ENCODE measurements around the gene RAF1.

Gene RAF1

DNA sequence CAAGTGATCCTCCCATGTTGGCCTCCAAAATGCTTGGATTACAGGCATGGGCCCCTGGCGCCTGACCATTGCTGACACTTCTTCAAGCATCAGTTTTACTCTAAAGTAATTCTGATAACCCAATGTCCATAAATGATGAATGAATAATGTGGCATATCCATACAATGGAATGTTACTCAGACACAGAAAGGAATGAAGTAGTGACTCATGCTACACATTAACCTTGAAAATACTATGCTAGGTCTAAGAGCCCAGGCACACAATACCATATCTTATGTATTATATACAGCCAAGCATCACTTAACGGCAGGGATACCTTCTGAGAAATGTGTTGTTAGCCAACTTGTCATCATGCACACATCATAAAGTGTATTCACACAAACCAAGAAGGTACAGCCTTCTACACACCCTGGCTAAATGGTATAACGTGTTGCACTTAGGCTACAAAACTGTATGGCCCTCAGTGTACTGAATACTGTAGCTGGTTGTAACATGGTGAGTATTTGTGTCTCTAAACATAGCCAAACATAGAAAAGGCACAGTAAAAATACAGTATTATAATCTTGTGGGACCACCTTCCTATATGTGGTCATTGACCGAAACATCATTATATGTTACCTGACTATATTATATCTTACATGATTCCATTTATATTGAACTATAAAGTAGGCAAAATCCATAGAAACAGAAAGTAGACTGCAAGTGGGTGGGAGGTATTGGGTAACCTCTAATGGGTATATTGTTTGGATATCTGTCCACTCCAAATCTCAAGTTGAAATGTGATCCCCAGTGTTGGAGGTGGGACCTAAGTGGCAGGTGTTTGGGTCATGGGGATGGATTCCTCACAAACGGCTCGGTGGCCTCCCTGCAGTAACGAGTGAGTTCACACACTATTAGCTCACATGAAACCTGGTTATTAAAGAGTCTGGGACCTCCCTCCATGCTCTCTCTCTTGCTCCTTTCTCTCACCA is 75.6 kb downstream of the RAF1 start:
- no peak for DNase-seq

DNA sequence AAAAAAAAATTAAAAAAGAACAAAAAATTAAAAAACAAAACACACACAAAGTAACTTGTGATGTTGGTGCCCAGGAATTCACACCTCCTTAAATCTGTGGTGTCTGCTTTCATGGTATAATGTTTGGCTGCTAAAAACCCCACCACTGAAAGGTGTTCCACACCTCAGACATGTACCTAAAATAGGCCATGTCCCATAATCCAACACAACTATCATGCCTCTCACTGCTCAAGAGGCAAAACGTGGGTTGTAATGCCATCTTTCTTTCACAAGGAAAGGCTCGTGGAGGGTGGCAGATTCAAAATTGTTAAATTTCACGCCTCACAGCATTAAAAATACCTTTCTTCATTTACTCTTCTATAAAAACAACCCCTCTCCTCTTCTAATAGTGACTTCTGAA is 77.5 kb downstream of the RAF1 start:
- DNase-seq, result no peak

DNA sequence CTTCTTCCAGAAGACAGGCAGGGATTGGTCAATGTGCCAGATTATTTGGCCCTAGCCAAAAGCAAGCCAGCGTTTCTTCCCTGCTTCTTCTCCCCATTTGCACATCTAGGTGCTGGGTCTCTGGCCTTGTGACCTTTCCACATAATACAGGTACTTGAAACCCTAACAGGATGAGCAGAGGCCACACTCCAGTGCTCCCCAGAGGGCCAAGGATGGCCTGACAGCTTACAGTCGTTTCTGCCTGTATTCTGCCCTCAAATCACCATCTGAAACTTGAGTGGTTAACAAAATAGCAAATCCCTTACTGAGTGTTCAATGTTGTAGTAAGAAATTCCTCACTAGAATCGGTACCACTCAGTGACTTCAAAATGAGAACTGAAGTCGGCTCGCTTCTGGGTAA is 77.9 kb downstream of the RAF1 start:
- no peak for DNase-seq

DNA sequence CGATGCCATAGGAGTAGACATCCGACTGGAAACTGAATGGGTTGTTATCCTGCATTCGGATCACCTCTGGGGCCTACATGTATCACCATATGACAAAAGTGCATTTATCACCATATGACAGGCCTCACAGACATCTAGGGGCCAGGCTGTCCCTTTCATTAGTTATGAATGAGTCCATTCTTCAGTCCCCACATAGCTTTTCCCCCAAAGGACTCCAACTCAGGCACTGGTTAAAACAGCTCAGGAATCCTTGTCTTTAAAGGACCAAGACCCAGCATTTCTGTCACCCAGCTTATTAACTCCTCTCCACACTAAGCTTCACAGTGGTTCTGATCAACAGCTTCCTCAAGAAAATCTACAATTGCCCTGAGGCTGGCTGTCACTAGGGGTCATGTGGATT is 78.7 kb downstream of the RAF1 start:
- DNase-seq, result no peak

DNA sequence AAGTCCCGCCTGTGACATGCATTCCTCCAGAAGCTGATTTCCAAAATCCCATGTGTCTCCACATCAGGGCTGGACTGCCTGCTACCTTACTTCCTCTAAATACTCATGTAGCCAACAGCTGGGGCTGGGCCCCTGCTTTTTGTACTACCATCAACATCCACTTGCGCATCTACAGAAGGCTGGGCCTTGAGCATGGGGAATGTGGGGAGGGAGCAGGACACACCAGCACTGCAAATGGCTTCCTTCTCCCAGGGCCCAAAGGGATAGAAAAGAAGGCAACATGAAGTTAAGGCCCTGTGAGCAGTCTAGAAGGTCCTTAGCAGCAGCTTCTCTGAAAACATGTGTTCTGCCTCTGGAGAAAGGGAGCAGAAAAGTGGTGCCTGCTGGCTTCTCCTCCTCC is 79.8 kb downstream of the RAF1 start:
- no peak for DNase-seq

DNA sequence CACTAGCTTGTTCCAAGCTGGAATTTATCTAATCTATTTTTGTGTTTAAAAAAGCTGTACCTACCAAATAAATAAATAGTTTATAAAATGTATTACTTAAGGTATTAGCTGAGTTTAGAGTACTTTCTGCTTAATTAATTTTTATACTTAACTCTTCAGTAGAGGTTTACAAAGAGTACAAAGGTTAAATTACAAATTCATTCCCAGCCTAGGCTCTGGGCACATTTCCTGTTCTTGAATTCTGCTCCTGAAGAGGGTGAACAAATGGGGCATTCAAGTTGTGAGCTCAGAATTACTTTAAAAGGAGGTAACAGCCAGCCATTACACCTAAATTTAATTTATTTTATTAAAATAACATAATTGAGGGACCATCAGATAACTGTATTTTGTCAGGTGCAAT is 80.6 kb downstream of the RAF1 start:
- no peak for DNase-seq

DNA sequence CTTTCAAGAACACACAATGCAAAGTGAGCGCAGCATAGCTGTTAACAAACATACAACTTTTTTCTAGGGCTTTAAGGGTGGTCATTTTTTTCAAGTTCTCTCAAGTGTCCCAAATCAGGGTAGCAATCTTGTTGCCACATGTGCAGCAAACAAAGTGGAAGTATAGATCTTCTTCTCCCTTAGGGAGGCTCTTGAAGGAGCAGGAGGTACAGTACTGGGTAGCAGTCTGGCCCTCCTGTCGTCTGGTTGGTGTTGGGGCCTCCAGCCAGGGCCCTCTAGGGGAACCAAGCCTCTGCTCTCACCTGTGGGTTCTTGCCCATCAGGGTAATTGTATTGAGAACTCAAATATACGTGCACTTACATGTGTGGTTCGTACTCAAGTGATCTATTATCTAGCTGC is 81.2 kb downstream of the RAF1 start:
- DNase-seq, result no peak

DNA sequence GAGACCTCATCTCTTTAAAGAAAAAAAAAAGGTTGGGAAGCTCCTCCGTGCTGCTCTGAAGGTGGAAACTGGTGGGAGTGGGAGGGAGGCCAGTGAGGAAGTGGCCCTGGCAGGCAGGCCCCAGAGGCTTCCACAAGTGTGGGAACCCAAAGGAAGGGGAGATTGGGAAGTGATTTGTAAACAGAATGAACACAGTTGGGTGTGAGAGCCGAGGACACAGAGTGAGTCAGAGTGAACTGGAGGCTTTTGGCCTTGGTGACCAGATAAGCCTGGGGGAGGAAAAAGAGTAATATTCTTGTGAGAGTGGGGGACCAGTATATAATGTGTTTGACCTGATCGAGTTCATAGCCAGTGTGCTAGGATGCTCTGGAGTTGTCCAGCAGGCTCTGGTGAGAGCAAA is 84.0 kb downstream of the RAF1 start:
- no peak for DNase-seq

DNA sequence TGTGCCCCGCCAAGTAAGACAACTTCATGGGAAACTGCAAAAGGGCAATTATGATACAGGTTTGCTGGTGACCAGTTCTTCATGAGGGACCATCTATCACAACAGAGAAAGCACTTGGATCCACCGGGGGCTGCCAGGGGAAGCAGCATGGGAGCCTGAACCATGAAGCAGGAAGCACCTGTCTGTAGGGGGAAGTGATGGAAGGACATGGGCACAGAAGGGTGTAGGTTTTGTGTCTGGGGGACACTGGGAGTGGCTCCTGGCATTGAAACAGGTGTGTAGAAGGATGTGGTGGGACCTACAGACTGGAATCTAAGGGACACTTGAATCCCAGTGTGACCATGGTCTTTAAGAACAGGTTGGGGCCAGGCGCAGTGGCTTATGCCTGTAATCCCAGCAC is 84.5 kb downstream of the RAF1 start:
- no peak for DNase-seq

DNA sequence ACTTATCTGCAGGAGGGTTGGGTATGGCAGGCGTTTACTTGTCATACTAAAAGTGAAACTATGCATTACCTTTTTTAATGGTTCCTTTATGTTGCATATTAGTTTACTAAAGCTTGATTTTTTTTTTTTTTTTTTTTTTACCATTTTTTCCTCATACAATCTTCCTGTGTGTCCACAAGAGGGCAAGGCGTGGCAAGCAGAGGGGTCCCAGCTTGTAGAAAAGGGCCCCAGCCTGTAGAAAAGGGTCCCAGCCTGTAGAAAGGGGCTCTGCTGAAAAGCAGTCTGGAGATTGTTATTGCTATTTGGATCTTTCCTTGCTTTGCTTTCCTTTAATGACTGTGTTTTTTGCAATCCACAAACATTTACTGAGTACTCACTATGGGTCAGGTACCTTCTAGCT is 85.2 kb downstream of the RAF1 start:
- no peak for DNase-seq

DNA sequence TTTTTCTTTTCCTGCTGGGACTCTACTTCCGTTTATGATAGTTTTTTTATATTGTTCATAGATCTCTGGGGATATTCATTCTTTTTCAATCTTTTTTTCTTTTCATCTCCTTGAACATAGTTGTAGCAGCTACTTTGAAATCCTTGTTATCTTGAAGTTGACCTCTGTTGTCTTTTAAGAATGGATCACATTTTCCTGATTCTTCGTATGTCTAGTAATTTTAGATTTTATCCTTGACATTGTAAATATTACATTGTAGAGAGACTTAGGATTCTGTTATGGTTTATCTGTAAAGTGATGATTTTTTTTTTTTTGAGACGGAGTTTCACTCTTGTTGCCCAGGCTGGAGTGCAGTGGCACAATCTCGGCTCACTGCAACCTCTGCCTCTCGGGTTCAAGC is 86.5 kb downstream of the RAF1 start:
- no peak for DNase-seq

DNA sequence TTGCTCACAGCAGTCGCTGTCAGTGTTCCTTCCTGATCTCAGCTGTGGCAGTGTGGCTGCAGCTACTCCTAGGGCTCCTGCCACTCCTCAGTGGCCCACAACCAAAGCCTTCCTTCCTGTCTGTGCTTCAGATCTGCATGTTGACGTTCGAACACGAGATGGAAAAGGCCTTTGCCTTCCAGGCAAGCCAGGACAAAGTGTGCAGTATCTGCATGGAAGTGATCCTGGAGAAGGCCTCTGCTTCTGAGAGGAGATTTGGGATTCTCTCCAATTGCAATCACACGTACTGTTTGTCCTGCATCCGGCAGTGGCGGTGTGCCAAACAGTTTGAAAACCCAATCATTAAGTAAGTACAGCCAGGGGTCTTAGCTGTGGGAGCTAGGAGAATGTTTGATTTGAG is 89.3 kb downstream of the RAF1 start:
- DNase-seq, result no peak

DNA sequence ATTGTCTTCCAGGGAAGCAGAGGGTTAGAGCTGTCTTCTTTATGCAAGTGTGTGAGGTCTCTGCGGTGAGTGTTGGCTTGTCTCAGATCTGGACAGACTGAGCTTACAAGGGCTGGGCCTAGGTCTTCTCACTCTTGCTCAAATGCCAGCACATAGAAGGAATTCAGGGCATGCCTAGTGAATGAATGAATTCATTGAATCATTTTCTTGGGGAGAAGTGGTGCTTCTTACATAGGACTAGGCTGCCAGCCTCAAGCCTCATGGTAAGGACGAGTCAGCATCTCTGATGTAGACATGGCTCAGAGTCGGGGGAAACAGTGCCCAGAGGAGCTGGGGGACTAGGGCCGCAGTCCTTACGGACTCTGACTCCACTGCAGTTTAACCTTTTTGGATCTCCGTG is 89.8 kb downstream of the RAF1 start:
- no peak for DNase-seq

DNA sequence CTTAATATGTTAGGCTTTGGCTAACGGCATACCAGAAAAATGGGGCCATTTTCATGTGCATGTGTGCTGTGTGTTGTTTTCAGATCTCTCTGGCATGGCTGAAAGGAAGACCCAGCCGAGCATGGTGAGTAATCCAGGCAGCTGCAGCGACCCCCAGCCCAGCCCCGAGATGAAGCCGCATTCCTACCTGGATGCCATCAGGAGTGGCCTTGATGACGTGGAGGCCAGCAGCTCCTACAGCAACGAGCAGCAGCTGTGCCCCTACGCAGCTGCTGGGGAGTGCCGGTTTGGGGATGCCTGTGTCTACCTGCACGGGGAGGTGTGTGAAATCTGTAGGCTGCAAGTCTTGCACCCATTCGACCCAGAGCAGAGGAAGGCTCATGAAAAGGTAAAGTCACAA is 91.9 kb downstream of the RAF1 start:
- no peak for DNase-seq

DNA sequence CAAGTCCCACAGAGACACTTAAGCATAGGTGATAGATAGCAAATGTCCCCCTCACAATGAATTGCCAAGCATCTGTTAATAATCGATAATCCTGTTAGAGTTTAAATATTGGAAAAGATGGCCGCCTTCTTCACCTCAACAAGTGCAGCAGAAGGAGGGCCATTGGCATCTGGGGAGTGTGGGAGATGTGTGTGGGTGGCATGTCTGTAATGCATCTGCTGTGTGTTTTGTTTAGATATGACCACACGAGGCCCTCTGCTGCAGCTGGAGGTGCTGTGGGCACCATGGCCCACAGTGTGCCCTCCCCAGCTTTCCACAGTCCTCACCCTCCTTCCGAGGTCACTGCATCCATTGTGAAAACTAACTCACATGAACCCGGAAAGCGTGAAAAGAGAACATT is 94.1 kb downstream of the RAF1 start:
- DNase-seq, result no peak

DNA sequence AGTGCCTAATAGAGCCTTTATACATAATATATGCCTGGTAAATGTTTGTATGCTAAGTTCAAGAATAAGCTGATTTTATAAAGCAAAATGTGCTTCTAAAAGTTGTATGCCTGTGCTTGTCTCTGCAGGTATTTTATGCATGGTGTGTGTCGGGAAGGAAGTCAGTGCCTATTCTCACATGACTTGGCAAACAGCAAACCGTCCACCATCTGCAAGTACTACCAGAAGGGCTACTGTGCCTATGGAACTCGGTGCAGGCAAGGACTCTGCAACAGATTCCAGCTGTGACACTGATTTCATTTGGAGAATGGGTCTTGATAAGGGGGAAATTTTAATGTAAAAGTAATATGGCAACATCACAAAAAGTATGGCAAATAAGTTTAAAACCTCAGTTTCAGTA is 95.2 kb downstream of the RAF1 start:
- DNase-seq, result no peak

DNA sequence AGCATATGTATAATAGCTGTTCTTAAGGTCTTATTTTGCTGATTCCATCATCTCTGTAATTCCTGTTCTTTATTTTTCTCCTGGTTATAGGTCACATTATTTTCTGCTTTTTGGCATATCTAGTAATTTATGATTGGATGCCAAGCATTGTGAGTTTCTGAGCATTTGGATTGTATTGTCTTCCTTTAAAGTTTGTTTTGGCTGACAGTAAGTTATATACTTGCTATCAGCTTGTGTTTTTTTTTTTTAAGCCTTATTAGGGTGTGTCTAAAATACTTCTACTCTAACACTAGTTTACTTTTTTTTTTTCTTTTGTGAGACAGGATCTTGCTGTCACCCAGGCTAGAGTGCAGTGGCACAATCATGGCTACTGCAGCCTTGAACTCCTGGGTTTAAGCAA is 96.9 kb downstream of the RAF1 start:
- no peak for DNase-seq

DNA sequence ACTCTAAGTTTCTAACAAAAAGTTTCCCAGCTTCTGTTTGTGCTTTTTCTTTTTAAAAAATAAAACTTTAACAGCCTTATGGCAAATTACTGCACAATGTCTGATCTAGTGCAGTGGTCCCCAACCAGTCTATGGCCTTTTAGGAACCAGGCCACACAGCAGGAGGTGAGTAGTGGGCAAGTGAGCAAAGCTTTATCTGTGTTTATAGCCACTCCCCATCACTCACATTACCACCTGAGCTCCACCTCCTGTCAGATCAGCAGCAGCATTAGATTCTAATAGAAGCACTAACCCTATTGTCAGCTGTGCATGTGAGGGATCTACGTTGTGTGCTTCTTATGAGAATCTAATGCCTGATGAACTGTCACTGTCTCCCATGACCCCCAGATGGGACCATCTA is 101.5 kb downstream of the RAF1 start:
- no peak for DNase-seq

DNA sequence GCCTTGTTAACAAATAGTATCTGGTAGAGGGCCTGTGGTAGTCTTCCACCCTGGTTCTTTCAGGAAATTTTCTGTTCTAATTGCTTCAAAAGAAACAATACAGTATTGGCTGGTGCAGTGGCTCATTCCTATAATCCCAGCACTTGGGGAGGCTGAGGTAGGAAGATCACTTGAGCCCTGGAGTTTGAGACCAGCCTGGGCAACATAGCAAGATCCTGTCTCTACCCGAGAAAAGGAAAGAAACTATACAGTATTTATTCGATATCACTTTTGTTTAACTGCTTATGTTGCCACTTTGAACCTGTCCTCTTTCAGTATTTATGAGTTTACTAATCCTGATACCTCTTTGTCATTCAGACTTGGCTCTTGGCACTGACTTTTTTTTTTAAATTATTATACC is 102.5 kb downstream of the RAF1 start:
- no peak for DNase-seq

DNA sequence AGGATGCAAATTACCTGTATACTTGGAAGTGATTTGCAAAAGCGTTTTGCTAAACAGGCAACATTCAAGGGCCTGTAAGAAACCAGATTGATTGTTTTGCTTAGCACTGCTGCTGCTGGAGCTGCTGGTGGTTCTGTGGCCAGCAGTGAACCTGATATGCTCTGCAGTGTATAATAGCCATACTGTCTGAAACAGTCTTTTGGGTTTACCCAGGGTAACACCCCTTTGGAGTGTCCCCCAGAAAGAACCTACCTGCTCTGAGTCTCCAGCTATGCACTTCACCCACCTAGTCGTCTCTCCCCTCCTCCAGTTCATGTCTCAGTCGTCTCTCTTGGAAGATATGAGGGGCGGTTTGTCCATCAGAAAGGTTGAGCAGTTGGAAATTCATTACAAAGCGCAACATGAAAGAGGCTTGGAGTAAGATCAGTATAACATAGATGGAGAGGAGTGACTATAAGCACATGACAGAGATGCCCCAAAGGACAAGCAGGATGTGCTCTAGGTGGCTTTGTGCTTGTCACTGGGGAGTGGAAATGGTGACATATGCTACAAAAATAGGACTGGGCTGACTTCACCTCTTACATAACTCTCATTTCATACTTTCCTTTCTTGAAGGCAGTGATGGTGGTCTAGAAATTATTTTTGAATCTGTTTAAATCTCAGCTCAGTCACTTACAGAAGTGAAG is 103.3 kb downstream of the RAF1 start:
- DNase-seq, result no peak

DNA sequence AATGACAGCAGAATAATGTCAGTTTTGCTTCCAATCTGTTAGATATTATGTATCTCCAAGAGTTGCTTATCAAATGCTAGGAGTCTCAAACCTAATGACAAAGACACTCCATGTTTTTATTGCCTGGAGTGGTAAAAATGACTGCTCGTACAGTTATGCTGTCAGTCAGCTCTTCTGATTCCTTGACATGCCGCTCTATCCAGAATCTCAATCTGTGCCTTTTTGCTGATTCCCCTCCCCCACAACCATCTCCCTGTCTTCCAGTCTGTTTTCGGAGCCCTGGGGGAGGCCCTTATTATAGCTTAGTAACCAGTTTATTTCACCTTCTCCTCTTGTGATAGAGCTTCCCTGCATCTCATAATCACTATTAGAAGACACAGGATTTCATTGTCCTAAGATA is 104.4 kb downstream of the RAF1 start:
- no peak for DNase-seq

DNA sequence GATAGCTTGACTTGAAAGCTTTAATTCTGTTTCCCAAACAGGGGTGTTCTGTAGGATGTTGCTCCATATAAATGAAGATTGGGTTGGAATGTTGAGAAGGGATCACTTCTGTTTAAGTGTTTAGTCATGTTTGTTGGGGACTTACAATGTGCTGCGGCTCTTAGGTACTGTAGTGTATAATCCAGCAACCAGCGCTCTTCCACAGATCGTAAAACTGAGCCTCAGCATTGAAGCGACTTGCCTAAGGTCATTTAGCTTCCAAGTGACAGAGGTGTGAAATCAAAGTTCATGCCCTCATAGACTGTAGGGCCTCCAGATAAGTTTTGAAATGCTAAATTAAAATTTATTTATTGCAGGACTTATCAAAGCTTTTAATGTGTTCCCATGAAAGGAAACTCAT is 105.2 kb downstream of the RAF1 start:
- DNase-seq, result no peak

DNA sequence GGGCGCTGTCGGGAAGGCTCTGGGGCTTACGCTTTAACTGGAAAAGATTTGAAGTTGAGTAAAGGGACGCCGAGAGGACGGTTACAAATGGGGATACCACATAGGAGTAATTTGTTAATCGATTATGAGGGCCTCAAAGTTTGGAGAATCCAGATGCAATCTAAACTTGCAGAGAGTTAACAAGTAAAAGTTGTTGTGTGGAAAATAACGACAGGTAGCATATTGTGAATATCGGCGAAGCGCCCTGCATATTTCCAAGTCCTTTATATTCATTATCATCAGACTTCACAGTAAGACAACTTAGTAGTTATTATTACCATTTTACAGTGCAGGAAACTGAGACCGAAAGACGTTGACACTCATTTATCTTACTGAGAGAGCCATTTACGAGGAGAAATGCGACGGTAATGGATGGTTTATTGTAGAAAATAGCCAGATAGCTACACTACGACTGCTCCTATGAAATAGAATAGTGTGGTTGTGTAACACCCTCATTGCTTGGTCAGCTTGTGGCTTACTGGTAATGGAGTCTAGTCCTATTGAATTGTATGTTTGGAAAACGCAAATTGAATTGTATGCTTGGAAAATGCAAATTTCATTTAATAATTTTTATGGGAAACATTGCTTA is 106.3 kb downstream of the RAF1 start:
- DNase-seq, result no peak
